Fibroblast of the conjunctiva (primary cell): ENCODE results near the gene ST3GAL3.

Experiments
- DNase-seq: peaks from one replicate; pipeline ENCODE4 v3.0.0-alpha.2; 2010; ENCODE audit warnings: low read depth

The ST3GAL3 gene

DNA sequence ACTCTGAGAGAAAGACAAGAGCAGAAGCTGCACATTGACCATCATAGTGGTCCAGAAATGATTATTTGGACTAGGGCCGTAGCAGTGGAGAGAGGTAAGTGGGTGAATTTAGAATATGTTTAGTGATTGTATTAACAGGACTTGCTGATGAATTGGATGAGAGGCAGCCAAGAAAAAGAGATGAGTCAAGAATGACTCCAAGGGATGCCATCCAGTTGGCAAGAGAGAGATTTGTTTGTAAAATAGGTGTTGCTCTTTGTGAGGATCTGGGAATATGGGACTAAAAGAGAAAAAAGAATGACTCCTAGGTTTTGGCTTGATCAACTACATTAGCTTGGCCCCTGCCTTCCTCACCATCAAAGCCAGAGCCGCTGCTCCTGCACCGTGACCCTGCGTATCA, 172.1 kb downstream of the ST3GAL3 start:
- DNase-seq = no peak

DNA sequence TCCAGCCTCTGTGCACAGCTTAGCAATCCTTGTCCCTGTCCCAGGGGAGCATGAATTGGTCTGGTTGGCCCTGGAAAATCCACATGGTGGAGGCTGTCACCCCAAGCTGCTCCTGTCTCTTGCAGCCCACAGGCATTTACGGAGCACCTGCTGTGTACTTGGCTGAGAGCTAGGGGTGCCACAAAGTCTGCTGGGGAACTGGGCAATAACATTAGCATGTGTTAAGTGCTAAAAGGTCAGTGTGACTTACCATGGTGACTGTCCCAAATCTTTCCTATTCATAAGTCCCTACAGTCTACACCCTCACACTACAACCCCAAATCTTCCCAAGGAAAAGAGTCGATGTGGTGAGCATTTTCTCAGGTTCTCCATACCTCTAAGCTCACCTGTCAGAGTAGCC, 172.7 kb downstream of the ST3GAL3 start:
- DNase-seq = no peak

DNA sequence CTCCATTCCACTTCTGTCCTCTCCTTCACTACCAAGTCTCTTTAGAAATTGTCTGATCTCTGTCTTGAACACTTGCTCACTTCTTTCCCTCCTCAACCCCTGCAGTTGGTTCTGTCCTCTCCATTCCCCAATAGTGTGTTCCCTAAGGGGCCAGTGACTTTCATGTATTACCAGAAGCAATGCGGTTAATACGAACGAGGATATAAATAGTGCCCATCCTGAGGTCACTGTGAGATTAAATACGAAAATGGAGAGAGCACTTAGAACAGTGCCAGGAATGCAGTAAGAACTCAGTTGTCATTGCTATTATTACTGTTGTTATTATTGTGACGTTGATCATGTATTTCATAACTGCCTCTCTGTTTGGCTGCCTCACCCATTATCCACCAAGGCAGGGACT, 173.3 kb downstream of the ST3GAL3 start:
- DNase-seq = no peak

DNA sequence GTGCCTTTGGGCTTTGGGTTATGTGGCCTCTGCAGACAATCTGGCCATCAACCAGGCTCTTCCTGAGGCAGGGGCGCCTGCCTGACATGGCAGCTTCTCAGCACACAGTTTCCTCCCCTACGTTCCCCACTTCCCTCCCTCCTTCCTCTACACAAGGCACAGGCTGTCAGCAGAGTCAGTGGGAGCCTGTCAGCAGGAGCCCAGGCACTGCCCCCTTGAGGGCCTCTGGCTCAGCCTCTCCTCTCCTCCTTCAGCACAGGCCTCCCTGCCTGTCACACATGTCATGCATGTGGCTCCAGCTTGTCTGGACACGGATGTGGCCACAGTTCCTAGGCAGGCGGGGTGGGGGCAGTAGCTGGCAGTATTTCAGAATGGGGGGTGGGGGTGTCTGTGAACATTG, 174.1 kb downstream of the ST3GAL3 start:
- no peak for DNase-seq

DNA sequence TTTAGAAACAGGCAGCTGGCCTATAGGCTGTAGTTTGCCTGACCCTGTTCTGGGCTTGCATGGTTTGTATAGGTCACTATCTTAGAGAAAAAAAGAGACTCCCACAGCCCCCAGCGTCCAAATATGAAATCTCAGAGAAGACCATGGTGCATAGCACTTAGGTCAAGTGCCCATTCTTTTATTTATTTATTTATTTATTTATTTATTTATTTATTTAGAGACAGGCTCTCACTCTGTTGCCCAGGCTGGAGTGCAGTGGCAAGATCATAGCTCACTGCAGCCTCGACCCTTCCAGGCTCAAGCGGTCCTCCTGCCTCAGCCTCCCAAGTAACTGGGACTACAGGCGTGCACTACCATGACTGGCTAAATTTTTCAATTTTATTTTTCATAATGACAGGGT, 175.4 kb downstream of the ST3GAL3 start:
- no peak for DNase-seq

DNA sequence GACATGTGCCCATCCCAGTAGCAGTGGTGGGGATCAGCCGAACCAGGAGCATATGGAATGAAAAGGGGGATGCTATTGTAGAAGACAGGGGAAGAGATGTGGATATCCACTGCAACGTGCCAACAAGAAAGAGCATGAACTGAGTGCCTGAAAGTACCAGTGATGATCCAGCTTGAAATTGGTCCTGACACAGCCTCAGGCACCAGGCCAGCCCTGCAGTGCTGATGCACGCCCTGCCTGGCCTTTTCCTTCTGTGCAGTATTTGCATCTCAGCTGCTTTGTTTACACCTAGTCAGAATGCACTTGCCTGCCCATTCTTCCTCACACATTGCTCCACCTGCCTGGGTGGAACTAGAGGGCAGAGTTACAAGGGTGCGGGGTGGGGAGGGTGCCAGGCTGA, 176.0 kb downstream of the ST3GAL3 start:
- DNase-seq = no peak

DNA sequence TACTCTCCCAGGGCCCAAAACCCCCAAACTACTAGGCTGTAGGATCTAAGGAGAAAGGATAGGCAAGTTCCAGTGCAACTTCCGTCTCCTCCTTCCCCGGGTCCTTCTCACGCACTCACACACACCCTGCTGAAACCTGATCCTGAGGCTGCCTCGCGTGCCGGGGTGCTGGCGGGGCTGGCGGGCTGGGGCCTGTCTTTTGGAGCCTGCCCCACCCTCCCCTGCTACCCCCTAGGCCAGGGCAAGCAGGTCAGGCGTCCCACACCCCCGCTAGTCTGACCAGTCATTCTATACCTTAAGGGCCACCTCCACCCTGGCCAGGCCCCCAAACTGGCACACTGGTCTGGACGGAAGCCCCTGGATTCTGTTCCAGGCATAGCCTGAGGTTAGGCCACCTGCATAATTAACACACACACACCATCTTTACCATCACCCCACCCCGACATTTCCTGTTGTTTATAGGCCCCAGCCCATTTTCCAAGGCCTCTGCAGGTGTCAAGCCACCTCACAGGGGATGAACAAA, 178.0 kb downstream of the ST3GAL3 start:
- DNase-seq = no peak

DNA sequence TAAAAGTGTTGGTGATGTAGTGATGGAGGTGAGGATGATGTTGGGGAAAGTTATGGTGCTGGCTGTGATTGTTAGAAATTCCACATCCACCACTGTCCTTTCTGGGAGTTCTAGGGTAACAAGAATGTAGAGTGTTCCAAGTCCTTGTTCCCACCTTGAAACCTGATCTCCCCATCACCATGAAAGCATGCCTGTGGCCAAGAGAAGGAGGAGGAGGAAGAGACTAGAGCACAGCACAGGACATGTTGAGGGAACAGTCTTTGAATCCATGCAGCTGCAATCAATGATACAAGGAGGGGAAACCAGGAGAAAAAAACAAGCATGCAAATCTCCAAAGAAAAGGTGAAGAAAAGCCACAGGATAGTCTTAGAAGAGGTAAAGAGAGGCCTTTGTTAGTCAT, 180.4 kb downstream of the ST3GAL3 start:
- DNase-seq = no peak

DNA sequence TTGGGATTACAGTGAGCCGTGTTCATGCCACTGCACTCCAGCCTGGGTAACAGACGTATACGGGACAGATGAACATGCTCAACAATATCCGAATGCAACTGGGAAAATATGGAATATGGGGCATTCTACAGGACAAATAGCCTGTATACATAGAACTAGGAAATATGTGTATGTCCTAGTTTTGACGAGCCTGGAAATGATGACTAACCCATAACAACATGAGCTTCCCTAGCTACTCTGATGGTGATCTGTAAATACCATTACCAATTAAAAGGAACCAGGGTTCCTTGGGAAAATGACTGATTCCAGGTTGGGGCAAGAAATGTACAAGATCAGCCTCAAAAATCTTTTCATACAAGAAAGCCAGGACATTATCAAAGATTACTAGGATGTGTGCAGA, 183.5 kb downstream of the ST3GAL3 start:
- DNase-seq = no peak

DNA sequence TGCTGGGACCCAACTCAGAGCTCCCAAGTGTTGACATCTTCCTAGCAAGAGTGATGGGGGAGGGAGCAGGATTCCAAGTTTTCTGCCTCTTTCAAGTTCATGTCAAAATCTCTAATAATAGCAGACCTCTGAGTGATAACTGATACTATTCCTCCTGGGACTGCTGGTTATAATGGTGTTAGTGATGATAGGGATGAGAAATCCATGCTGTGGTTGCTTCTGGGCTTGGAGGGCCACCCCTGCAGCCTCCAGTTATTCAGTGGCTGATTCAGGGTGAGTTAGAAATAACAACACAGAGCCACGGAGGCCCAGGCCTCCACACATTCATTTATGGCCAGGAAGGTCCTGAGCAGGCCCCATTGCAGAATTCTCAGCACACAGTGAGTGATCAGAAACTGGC, 185.7 kb downstream of the ST3GAL3 start:
- no peak for DNase-seq

DNA sequence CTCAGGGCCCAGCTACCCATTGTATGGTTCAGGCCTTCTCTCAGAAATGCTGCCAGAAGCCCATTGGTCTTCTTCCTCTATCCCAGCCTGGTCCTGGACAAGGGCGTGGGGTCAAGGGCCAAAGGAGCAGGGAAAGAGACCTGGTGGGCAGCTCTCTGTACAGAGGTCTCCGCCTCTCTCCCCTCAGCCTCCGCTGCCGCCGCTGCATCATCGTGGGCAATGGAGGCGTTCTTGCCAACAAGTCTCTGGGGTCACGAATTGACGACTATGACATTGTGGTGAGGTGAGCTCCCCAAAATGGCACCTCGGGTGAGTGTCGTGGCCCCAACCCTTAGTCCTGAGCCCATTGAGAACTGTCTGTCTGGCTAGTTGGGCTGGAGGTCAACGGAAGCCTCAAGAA, 191.6 kb downstream of the ST3GAL3 start:
- no peak for DNase-seq

DNA sequence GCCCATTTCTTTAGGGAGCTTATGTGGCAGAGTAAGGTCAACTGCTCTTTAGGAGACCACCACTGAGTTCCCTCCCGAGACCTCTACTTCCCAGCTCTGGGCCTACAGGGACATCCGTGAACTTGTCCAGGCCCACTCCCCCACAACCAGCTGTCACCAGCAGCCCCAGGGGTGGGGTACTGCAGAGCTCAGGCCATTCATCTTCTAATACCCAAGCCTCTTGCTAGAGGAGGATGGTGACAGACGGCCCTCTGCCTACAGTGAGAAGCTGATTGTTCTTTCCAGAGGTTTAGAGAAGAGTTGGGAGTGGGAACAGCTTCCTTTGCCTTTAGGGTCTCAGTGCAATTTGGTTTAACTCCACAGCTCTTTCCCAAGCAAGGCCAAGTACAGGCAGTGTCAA, 193.1 kb downstream of the ST3GAL3 start:
- DNase-seq = no peak

DNA sequence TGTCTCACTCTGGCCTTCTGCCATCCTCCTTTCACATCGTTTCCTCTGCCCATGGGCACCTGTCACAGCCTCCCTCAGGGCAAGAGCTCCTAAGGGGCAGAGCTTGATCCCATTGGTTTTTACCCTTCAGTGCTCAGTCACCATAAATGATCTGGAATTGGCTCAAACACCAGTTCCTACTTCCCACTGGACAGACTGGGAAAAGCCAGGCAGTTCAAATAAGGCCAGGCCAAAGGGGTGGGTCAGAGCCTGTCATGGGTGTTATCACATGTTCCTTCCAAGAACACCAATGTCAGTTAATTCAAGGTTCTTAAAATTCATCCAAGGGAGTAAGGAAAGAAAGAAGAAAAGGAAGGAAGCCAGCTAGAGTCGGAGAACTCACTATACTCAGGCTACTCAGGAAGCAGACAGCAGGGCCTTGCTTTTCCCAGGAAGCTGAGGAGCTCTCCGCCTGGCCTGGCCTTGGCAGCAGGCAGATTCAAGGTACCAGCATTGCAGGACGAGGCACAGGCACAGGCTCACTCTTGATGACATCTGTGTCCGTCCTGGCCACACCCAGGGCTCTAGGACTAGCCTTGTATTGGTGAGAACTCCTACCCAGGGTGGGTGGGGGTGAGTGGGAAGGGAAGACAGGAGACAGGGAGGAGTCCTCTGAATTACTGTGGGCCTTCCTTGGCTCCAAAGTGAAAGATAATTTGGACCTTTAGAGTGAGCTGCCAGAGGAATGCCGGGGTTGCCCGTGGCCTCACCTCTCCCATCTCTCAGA, 194.0 kb downstream of the ST3GAL3 start:
- no peak for DNase-seq

DNA sequence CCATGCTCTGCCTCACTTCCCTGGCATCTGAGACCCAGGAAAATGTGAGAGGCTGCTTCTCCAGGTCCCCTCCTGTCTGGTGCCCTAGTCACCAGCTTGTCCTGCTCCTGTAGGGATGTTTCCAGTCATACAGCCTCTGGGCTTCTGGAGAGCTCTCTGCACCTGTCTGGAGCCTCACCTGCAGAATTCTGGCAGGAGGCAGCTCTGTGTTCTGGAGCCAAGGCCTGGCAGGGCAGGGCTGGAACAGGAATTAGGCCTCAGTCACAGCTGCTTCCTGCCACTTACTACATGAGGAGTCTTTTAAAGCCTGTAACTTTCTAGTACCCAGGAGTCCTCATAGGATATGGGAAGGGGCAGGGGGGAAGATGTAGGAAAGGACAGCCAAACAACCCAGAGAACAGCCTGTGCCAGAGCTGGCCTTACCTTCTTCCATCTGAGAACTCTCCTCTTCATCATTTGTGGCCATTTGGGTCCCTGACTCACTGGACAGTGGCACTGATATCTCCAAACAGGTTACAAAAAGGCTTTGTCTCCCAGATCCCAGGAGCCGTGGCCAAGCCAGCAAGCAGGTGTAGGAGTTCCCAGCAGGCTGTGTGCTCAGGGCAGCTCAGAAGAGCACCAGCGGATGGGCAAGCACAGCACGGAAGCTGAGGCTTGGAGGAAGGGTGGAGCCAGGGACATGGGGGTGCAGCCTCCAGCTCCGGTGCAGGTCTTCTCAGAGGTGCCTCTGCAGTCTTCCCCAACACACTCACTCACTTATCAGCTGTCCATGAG, 194.9 kb downstream of the ST3GAL3 start:
- no peak for DNase-seq

DNA sequence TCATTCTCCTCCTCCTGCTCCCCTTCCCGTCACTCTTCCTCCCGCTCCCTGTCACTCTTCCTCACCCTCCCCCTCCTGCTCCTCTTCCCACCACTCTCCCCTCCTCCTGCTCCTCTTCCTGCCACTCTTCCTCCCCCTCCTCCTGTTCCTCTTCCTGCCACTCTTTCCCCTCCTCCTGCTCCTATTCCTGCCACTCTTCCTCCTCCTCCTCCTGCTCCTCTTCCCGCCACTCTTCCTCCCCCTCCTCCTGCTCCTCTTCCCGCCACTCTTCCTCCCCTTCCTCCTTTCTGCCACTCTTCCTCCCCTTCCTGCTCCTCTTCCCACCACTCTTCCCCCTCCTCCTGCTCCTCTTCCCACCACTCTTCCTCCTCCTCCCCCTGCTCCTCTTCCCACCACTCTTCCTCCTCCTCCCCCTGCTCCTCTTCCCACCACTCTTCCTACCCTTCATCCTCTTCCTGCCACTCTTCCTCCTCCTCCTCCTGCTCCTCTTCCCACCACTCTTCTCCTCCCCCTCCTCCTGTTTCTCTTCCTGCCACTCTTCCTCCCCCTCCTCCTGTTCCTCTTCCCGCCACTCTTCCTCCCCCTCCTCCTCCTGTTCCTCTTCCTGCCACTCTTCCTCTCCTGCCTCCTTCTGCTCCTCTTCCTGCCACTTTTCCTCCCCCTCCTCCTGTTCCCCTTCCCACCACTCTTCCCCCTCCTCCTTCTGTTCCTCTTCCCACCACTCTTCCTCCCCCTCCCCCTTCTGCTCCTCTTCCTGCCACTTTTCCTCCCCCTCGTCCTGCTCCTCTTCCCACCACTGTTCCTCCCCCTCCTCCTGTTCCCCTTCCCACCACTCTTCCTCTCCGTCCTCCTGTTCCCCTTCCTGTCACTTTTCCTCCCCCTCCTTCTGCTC, 197.6 kb downstream of the ST3GAL3 start:
- no peak for DNase-seq

DNA sequence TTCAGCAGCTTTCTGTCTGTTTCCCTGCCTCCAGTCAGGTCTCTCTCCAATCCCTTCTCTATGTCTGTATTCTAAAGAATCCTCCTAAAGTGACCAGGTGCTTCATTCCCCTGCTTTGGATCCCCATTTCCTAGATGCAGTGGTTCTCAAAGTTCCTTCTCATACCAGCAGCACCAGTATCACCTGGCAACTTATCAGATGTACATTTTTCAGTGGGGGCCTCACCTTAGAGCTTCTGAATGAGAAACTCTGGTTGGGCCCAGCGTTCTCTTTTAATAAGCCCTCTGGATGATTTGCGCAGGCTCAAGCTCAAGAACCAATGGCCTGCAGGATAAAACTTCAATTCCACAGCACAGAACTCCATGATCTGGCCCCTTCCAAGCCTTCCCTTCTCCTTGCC, 200.9 kb downstream of the ST3GAL3 start:
- DNase-seq = no peak

DNA sequence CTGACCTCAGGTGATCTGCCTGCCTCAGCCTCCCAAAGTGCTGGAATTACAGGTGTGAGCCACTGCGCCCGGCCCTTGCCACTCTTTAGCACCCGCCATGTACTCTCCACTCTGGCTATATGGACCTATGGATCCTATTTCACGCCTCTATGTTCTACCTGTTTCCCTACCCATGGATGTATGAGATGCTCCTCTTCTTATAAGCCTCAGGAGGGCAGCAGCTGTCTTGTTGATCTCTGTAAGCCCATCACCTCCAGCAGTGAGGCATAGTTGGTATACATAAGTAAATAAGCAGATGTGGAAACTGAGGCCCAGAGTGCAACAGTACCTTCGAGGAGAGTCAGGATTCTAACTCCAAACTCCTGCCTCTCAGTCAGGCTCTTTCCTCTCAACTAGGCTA, 201.5 kb downstream of the ST3GAL3 start:
- no peak for DNase-seq

DNA sequence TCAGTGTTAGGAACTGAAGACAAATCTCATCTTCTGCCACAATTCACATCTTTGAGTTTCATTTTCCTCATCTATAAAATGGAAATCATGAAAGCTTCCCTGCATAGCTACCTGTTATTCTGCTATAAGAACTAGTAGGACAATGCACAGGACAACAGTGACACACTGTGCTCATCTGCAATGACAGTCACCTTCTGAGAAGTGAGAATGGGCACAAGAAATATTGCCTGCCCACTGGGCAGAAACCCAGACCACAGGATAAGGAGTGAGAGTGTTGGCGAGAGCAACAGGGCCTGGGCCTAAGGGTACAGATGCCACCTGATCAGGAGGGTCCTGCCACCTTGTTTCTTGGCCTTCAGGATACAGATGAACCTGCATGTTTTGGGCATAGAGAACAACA, 203.0 kb downstream of the ST3GAL3 start:
- no peak for DNase-seq

DNA sequence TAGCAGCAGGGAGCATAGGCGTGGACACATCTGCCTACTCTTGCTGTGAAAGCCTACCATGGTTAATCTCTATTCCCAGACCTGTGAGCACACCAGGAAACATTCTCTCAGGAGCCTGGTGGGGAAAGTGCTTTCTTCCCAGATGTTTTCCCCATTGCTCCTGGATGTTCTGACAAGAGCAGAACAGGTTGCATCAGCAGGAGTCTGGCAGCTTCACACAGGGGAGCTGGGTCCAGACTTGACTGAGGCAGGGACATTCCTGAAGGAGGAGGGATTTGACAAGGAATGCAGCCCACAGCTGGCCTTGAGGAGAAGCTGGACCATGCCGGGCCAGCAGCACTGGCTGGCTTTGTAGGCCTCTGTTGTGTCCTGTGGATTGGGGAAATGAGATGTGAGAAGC, 205.3 kb downstream of the ST3GAL3 start:
- peak; percentile 36 for DNase-seq

DNA sequence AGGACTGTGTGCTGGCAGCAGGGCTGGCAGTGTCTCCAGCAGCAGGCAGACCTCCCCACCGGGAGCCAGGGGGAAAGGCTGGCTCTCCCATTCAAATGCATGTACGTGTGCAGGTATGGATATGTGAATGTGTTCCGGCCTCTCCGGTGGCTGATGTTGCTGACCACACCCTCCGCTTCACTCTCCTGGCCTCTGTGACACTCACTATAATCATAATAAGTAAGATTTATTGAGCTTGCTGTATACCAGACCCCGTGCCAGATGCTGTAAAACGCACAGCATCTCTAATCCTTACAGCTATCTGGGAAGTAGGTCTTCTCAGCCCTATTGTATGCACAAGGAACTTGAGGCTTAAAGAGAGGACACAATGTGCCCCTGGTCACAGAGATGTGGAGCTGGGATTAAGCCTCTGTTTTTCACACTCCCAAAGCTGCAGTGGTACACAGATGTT, 205.7 kb downstream of the ST3GAL3 start:
- peak; percentile 14 for DNase-seq

DNA sequence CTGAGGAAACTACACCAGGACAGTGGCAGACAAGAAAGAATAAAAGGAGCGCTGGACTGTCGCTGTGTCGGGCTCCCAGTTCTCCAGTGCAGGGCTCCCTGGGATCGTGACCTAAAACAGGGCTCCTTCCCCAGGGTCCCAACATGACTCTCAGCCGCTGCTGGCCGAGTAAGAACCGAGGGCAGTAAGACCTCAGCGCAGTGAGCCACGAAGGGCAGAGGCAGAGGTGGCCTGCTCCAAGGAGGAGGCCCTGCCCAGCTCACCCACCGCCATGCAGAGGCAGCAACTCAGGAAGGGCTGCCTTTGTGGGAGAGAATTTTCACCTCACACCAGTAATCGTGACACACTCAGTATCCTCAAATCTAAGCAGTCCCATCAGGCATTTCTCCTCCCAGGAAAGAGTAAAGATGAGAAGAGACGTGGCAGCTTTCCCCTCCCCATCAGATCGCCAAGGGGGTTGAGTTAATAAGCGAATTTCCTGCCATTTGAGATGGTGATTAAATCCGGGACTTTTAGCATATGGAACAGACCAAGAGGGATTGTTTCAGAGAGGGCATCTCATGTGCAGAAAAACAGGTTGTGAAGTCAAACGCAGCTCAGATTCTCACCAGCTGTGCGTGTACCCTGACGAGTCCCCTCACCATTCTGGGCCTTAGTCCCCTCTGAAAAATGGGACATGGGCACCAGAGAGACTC, 206.5 kb downstream of the ST3GAL3 start:
- no peak for DNase-seq
